Neural cell (in vitro differentiated cells): ENCODE measurements around the gene CASKIN2. TPM values are rescaled to one million over a fixed set of nuclear protein-coding genes. Genes with fewer than 3 reads are reported as not detected.

Source experiments
- H2AFZ ChIP-seq: fragments of 200-600, 300-800 bp; sonication (generic), shearing (Covaris generic); 2 replicates; pipeline ENCODE4 v1.6.0; 2014; ENCODE audit warnings: low read depth, mild to moderate bottlenecking, antibody characterized with exemption, low read length, moderate library complexity
- H3F3A ChIP-seq: fragments of 200-600 bp; shearing (Covaris generic); 2 replicates; pipeline ENCODE4 v1.6.1; 2016; ENCODE audit warnings: mild to moderate bottlenecking, moderate library complexity, mixed read lengths, antibody characterized with exemption, low read length; ENCODE audit not compliant: insufficient read depth, poor library complexity, severe bottlenecking
- H3K27ac ChIP-seq: fragments of 200-600, 300-800 bp; sonication (generic), shearing (Covaris generic); 2 replicates; pipeline ENCODE4 v1.5.1; 2014; ENCODE audit warnings: mild to moderate bottlenecking, low read length, moderate library complexity
- H3K27me3 ChIP-seq: fragments of 300-800, 200-600 bp; sonication (generic), shearing (Covaris generic); 2 replicates; pipeline ENCODE4 v1.6.0; 2014; ENCODE audit warnings: mild to moderate bottlenecking, low read depth, low read length, moderate library complexity; ENCODE audit not compliant: insufficient read depth
- H3K36me3 ChIP-seq: fragments of 300-800, 200-600 bp; sonication (generic), shearing (Covaris generic); 2 replicates; pipeline ENCODE4 v1.5.1; 2014; ENCODE audit warnings: mild to moderate bottlenecking, antibody characterized with exemption, low read length, moderate library complexity; ENCODE audit not compliant: insufficient read depth
- H3K4me2 ChIP-seq: fragments of 300-800, 200-600 bp; sonication (generic), shearing (Covaris generic); 2 replicates; pipeline ENCODE4 v1.6.0; 2014; ENCODE audit warnings: mild to moderate bottlenecking, low read length
- H3K4me3 ChIP-seq: fragments of 300-800, 200-600 bp; sonication (generic), shearing (Covaris generic); 2 replicates; pipeline ENCODE4 v1.5.1; 2014; ENCODE audit warnings: mild to moderate bottlenecking, low read length, moderate library complexity
- H3K79me2 ChIP-seq: fragments of 200-600 bp; shearing (Covaris generic); replicated peaks from 2 replicates; pipeline ENCODE4 v1.6.0; 2014; ENCODE audit warnings: mild to moderate bottlenecking, low read length, moderate library complexity; ENCODE audit not compliant: insufficient read depth
- H3K9ac ChIP-seq: fragments of 300-800, 200-600 bp; sonication (generic), shearing (Covaris generic); 2 replicates; pipeline ENCODE4 v1.6.1; 2016; ENCODE audit warnings: mild to moderate bottlenecking, low read length, mixed read lengths
- H3K9me2 ChIP-seq: fragments of 200-600 bp; shearing (Covaris generic); 2 replicates; pipeline ENCODE4 v1.6.1; 2016; ENCODE audit warnings: mild to moderate bottlenecking, low read length, mixed read lengths; ENCODE audit not compliant: insufficient read depth
- H3K9me3 ChIP-seq: fragments of 200-600, 300-800 bp; sonication (generic), shearing (Covaris generic); 2 replicates; pipeline ENCODE4 v1.6.1; 2016; ENCODE audit warnings: mild to moderate bottlenecking, mixed run types, low read length, moderate library complexity, mixed read lengths
- H4K20me1 ChIP-seq: fragments of 200-600 bp; shearing (Covaris generic); 2 replicates; pipeline ENCODE4 v1.6.1; 2016; ENCODE audit warnings: mild to moderate bottlenecking, mixed run types; ENCODE audit not compliant: insufficient read depth
- EP300 ChIP-seq: fragments of 450-650 bp; conservative IDR thresholded peaks from 2 replicates; pipeline ENCODE4 v1.6.1; 2014; ENCODE audit warnings: antibody characterized with exemption, mild to moderate bottlenecking, moderate library complexity; ENCODE audit not compliant: poor library complexity, severe bottlenecking
- EZH2 ChIP-seq: fragments of 200-600, 300-800 bp; shearing (Covaris generic), sonication (generic); IDR thresholded peaks from 2 replicates; pipeline ENCODE4 v1.6.1; 2014; ENCODE audit warnings: antibody characterized with exemption, low read length, borderline replicate concordance, mild to moderate bottlenecking; ENCODE audit not compliant: insufficient read depth, poor library complexity, severe bottlenecking
- MXI1 ChIP-seq: fragments of 450-650 bp; conservative IDR thresholded peaks from 2 replicates; pipeline ENCODE4 v1.6.1; 2014; ENCODE audit warnings: antibody characterized with exemption, mild to moderate bottlenecking; ENCODE audit not compliant: poor library complexity, severe bottlenecking
- POLR2AphosphoS5 ChIP-seq: IDR thresholded peaks from 2 replicates; pipeline ENCODE4 v1.6.1; 2012
- RAD21 ChIP-seq: fragments of 450-650 bp; conservative IDR thresholded peaks from 2 replicates; pipeline ENCODE4 v1.6.1; 2014; ENCODE audit warnings: antibody characterized with exemption, mild to moderate bottlenecking, moderate library complexity
- REST ChIP-seq: IDR thresholded peaks from 2 replicates; pipeline ENCODE4 v1.6.1; 2012; ENCODE audit warnings: borderline replicate concordance
- SMC3 ChIP-seq: fragments of 450-650 bp; conservative IDR thresholded peaks from 2 replicates; pipeline ENCODE4 v1.6.1; 2014; ENCODE audit warnings: antibody characterized with exemption, mild to moderate bottlenecking, moderate library complexity; ENCODE audit not compliant: poor library complexity
- TAF1 ChIP-seq: IDR thresholded peaks from 2 replicates; pipeline ENCODE4 v1.6.1; 2012; ENCODE audit warnings: low read depth
- polyA plus RNA-seq: library from polyadenylated mRNA; depleted of rRNA; stranded (reverse); fragments of >200 nt; gene quantifications from 2 replicates; pipeline ENCODE4 v1.2.3, GENCODE V29; 2014
- TF ChIP-seq, protein P1 (sequence below): fragments of 450-650 bp; IDR thresholded peaks from 2 replicates; pipeline ENCODE4 v1.5.1; 2014; ENCODE audit warnings: antibody characterized with exemption, mild to moderate bottlenecking, moderate library complexity; ENCODE audit not compliant: poor library complexity, severe bottlenecking

Gene CASKIN2
- polyA plus RNA-seq, 1 donor from 2014 or later = 2.8 TPM

- H3K9me3 ChIP-seq = no peaks in the 10 kb centered on the region
- H4K20me1 ChIP-seq = no peaks in the 10 kb centered on the region
- H3K27ac ChIP-seq = no peak overlapping the region
- no peaks in the 10 kb centered on the region for H3K9me2 ChIP-seq
- no peaks in the 10 kb centered on the region for H3K79me2 ChIP-seq
- H3K9ac ChIP-seq = no peak overlapping the region
- H3F3A ChIP-seq = no peaks in the 10 kb centered on the region
- H3K36me3 ChIP-seq = no peaks in the 10 kb centered on the region
- TF ChIP-seq SMC3 = no peak
- TF ChIP-seq, protein P1, sequence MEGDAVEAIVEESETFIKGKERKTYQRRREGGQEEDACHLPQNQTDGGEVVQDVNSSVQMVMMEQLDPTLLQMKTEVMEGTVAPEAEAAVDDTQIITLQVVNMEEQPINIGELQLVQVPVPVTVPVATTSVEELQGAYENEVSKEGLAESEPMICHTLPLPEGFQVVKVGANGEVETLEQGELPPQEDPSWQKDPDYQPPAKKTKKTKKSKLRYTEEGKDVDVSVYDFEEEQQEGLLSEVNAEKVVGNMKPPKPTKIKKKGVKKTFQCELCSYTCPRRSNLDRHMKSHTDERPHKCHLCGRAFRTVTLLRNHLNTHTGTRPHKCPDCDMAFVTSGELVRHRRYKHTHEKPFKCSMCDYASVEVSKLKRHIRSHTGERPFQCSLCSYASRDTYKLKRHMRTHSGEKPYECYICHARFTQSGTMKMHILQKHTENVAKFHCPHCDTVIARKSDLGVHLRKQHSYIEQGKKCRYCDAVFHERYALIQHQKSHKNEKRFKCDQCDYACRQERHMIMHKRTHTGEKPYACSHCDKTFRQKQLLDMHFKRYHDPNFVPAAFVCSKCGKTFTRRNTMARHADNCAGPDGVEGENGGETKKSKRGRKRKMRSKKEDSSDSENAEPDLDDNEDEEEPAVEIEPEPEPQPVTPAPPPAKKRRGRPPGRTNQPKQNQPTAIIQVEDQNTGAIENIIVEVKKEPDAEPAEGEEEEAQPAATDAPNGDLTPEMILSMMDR = no peak
- H3K27me3 ChIP-seq = no peaks in the 10 kb centered on the region
- H3K4me3 ChIP-seq = no peak overlapping the region
- H3K4me2 ChIP-seq = no peak overlapping the region
- no peak overlapping the region for H2AFZ ChIP-seq
Measured at GRCh38 chr17:75547091-75547490, 31.8 kb upstream of the CASKIN2 start.

DNA sequence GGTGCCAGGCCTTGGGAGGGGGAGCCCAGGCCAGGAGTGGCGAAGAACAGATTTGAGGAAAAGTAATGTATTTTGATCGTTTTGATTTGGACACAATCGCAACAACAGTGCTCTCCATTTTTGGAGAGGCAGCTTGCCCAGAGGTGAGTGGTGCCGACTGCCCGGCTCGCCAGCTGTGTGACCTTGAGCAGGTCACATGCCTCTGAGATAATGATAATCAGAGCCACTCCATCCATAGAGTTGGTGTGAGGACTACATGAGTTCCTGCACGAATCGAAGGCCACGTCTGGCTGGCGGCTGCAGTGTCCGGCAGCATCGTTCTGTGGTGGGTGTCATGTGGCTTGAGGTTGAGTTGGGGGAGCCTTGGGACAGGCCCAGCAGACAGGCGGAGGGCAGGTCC is 30.8 kb upstream of the CASKIN2 start:
- TF ChIP-seq RAD21 (no peak), MXI1 (no peak), REST (no peak), SMC3 (no peak)
- no peaks in the 10 kb centered on the region for H3K36me3 ChIP-seq

DNA sequence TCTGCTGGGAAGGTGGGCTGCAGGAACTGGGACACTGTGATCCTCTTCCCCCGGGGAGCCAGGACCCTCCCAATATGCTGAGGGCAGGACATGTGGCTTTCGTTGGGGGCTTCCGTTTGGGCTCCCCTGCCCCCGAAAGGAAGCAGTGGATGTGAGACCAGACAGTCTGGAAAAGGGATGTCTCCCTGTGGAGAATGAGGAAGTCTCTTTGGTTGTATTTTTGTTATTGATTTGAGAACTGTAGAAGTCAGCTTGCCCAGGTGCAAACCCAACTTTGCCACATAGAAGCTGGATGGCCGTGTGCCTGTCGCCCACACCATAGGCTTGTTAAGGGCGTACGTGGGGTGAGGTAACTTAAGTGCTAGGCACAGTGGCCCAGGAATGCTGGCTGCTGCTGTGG is 28.9 kb upstream of the CASKIN2 start:
- H3K36me3 ChIP-seq = no peaks in the 10 kb centered on the region
- H3F3A ChIP-seq = no peaks in the 10 kb centered on the region
- TF ChIP-seq, protein P1 = no peak
- no peak for TF ChIP-seq RAD21
- TF ChIP-seq EP300 = no peak
- TF ChIP-seq MXI1 = no peak
- TF ChIP-seq POLR2AphosphoS5 = no peak
- no peak for TF ChIP-seq EZH2
- TF ChIP-seq TAF1 = no peak
- TF ChIP-seq REST = no peak
- no peak for TF ChIP-seq SMC3
- no peak overlapping the region for H3K9ac ChIP-seq
- no peaks in the 10 kb centered on the region for H3K9me3 ChIP-seq
- no peak overlapping the region for H3K4me2 ChIP-seq
- no peak overlapping the region for H3K27ac ChIP-seq
- H3K9me2 ChIP-seq = no peaks in the 10 kb centered on the region
- no peaks in the 10 kb centered on the region for H3K27me3 ChIP-seq
- no peaks in the 10 kb centered on the region for H3K79me2 ChIP-seq
- H2AFZ ChIP-seq = no peak overlapping the region
- no peak overlapping the region for H3K4me3 ChIP-seq
- H4K20me1 ChIP-seq = no peaks in the 10 kb centered on the region

More for the DNA sequence above, 30.8 kb upstream of the CASKIN2 start:
- H3K27ac ChIP-seq = no peak overlapping the region
- H3K9ac ChIP-seq = no peak overlapping the region
- no peaks in the 10 kb centered on the region for H3K9me3 ChIP-seq
- no peaks in the 10 kb centered on the region for H3F3A ChIP-seq
- no peaks in the 10 kb centered on the region for H3K79me2 ChIP-seq
- no peak overlapping the region for H3K4me3 ChIP-seq
- no peak overlapping the region for H3K4me2 ChIP-seq
- no peak overlapping the region for H2AFZ ChIP-seq
- H3K27me3 ChIP-seq = no peaks in the 10 kb centered on the region
- H3K9me2 ChIP-seq = no peaks in the 10 kb centered on the region
- H4K20me1 ChIP-seq = no peaks in the 10 kb centered on the region
